GM23338 (cell line): ENCODE results near the gene RASA3. TPM values are rescaled to one million over a fixed set of nuclear protein-coding genes. Genes with fewer than 3 reads are reported as not detected.

Experiments used
- ATAC-seq: fragments of 200-7000 bp; cut with Tn5 transposase; 3 replicates; pipeline ENCODE4 v1.9.1; 2020
- DNase-seq: peaks from one replicate; pipeline ENCODE4 v3.0.0-alpha.2; 2015; ENCODE audit warnings: low spot score
- H2AFZ ChIP-seq: fragments of 200-600 bp; sonication (generic); 2 replicates; pipeline ENCODE4 v1.8.0; 2016; ENCODE audit warnings: antibody characterized with exemption, mild to moderate bottlenecking, moderate library complexity
- H3F3A ChIP-seq: fragments of 200-600 bp; sonication (generic); replicated peaks from 2 replicates; pipeline ENCODE4 v1.8.0; 2017; ENCODE audit warnings: antibody characterized with exemption, mixed run types, low read depth
- H3K27ac ChIP-seq: fragments of 200-600 bp; sonication (generic); 2 replicates; pipeline ENCODE4 v1.6.1; 2016; ENCODE audit warnings: low read depth
- H3K27me3 ChIP-seq: fragments of 200-600 bp; sonication (generic); 2 replicates; pipeline ENCODE4 v1.8.0; 2016; ENCODE audit warnings: mild to moderate bottlenecking, mixed run types, moderate library complexity; ENCODE audit not compliant: insufficient read depth
- H3K36me3 ChIP-seq: fragments of 200-600 bp; sonication (generic); 2 replicates; pipeline ENCODE4 v1.8.0; 2016; ENCODE audit warnings: mild to moderate bottlenecking; ENCODE audit not compliant: insufficient read depth
- H3K4me1 ChIP-seq: fragments of 200-600 bp; sonication (generic); 2 replicates; pipeline ENCODE4 v1.8.0; 2016; ENCODE audit warnings: mild to moderate bottlenecking, moderate library complexity; ENCODE audit not compliant: insufficient read depth
- H3K4me2 ChIP-seq: fragments of 200-600 bp; sonication (generic); 2 replicates; pipeline ENCODE4 v1.7.1; 2017; ENCODE audit warnings: mixed run types
- H3K4me3 ChIP-seq: fragments of 200-600 bp; sonication (generic); 2 replicates; pipeline ENCODE4 v1.6.1; 2016; ENCODE audit warnings: mixed run types
- H3K79me2 ChIP-seq: fragments of 200-600 bp; sonication (generic); replicated peaks from 2 replicates; pipeline ENCODE4 v1.8.0; 2017; ENCODE audit warnings: mild to moderate bottlenecking; ENCODE audit not compliant: insufficient read depth
- H3K9me2 ChIP-seq: fragments of 200-600 bp; sonication (generic); 2 replicates; pipeline ENCODE4 v1.8.0; 2017; ENCODE audit not compliant: insufficient read depth
- H4K20me1 ChIP-seq: fragments of 200-600 bp; sonication (generic); replicated peaks from 2 replicates; pipeline ENCODE4 v1.8.0; 2017; ENCODE audit warnings: mild to moderate bottlenecking; ENCODE audit not compliant: insufficient read depth
- H3K27ac Mint-ChIP-seq: 2 replicates; pipeline ENCODE4 v1.8.0; 2020; ENCODE audit warnings: inconsistent platforms, mild to moderate bottlenecking, moderate library complexity, mixed read lengths
- H3K27me3 Mint-ChIP-seq: 3 replicates; pipeline ENCODE4 v1.8.0; 2022; ENCODE audit warnings: low read depth, mild to moderate bottlenecking, moderate library complexity, mixed read lengths, inconsistent platforms; ENCODE audit not compliant: insufficient read depth, poor library complexity
- H3K36me3 Mint-ChIP-seq: 3 replicates; pipeline ENCODE4 v1.8.0; 2021; ENCODE audit warnings: low read depth, mild to moderate bottlenecking, inconsistent platforms, moderate library complexity, mixed read lengths
- H3K4me1 Mint-ChIP-seq: 3 replicates; pipeline ENCODE4 v1.8.0; 2020; ENCODE audit warnings: mild to moderate bottlenecking, inconsistent platforms, mixed read lengths
- H3K4me3 Mint-ChIP-seq: 3 replicates; pipeline ENCODE4 v1.8.0; 2021; ENCODE audit warnings: moderate library complexity, mild to moderate bottlenecking, inconsistent platforms, mixed read lengths
- H3K9me3 Mint-ChIP-seq: 3 replicates; pipeline ENCODE4 v1.8.0; 2020; ENCODE audit warnings: moderate library complexity, mild to moderate bottlenecking, inconsistent platforms, mixed read lengths
- CREB1 ChIP-seq: fragments of 250-450 bp; sonication (Bioruptor Pico); IDR thresholded peaks from 2 replicates; pipeline ENCODE4 v1.5.0; 2020; ENCODE audit warnings: low read depth, mild to moderate bottlenecking, moderate library complexity
- CTCF ChIP-seq, 2 experiments: fragments of 200-600 bp in 1 of 2; sonication (generic) in 1 of 2; conservative IDR thresholded peaks; 2 replicates each; pipeline versions ENCODE4 v1.5.1 to v1.6.1; 2016 to 2017; ENCODE audit warnings: antibody characterized with exemption in 2 of 2, low read depth in 2 of 2, mild to moderate bottlenecking in 2 of 2, moderate library complexity in 1 of 2
- ETS1 ChIP-seq: IDR thresholded peaks from 2 replicates; pipeline ENCODE4 v1.6.1; 2016; ENCODE audit warnings: antibody characterized with exemption
- EZH2 ChIP-seq: fragments of 200-600 bp; sonication (generic); IDR thresholded peaks from one replicate; pipeline ENCODE4 v1.8.0; 2017; ENCODE audit warnings: antibody characterized with exemption, mild to moderate bottlenecking, low read depth; ENCODE audit not compliant: unreplicated experiment
- EZH2phosphoT487 ChIP-seq: fragments of 200-600 bp; sonication (generic); IDR thresholded peaks from one replicate; pipeline ENCODE4 v1.8.1; 2018; ENCODE audit warnings: antibody characterized with exemption; ENCODE audit not compliant: unreplicated experiment
- JUNB ChIP-seq: IDR thresholded peaks from one replicate; pipeline ENCODE4 v1.6.1; 2016; ENCODE audit warnings: antibody characterized with exemption; ENCODE audit not compliant: unreplicated experiment
- NANOG ChIP-seq: IDR thresholded peaks from 2 replicates; pipeline ENCODE4 v1.6.1; 2016; ENCODE audit warnings: antibody characterized with exemption, borderline replicate concordance
- POLR2AphosphoS5 ChIP-seq: IDR thresholded peaks from 2 replicates; pipeline ENCODE4 v1.6.1; 2016; ENCODE audit warnings: antibody characterized with exemption, low read depth
- REST ChIP-seq: IDR thresholded peaks from one replicate; pipeline ENCODE4 v1.6.1; 2018; ENCODE audit warnings: antibody characterized with exemption; ENCODE audit not compliant: unreplicated experiment
- STAT1 ChIP-seq: IDR thresholded peaks from one replicate; pipeline ENCODE4 v1.6.1; 2016; ENCODE audit warnings: antibody characterized with exemption; ENCODE audit not compliant: unreplicated experiment
- ZNF114 ChIP-seq: fragments of 250-450 bp; sonication (Bioruptor Pico); IDR thresholded peaks from 2 replicates; pipeline ENCODE4 v1.5.0; 2020; ENCODE audit warnings: mild to moderate bottlenecking, moderate library complexity
- ZNF331 ChIP-seq: fragments of 250-450 bp; sonication (Bioruptor Pico); IDR thresholded peaks from 2 replicates; pipeline ENCODE4 v1.5.0; 2020; ENCODE audit warnings: low read depth, mild to moderate bottlenecking, moderate library complexity
- ZNF462 ChIP-seq: fragments of 250-450 bp; sonication (Bioruptor Pico); IDR thresholded peaks from 2 replicates; pipeline ENCODE4 v1.5.0; 2020; ENCODE audit warnings: mild to moderate bottlenecking, moderate library complexity
- polyA plus RNA-seq: library from polyadenylated mRNA; unstranded; fragments of >200 nt; fragmentation: Nextera tagmentation; extraction: Ambion mirVana; gene quantifications from 2 replicates; pipeline ENCODE4 v1.2.1, GENCODE V29; 2016
- total RNA-seq: library from RNA; depleted of rRNA; stranded (reverse); fragments of >200 nt; shearing (Covaris generic); gene quantifications from 2 replicates; pipeline ENCODE4 v1.2.3, GENCODE V29; 2014

Gene RASA3
- total and polyA plus RNA-seq, 2 experiments from 2014 or later = 11.2 to 20.7 TPM

- no peak for ATAC-seq
- no peak overlapping the region for H3K4me3 Mint-ChIP-seq
Observed at GRCh38 chr13:113950451-113951245, 181.8 kb downstream of the RASA3 start.

More at GRCh38 chr13:113950451-113951245, 181.8 kb downstream of the RASA3 start:
- Histone ChIP-seq H3K9me2 (no peaks in the 10 kb centered on the region), H2AFZ (no peak overlapping the region), H3K4me3 (no peak overlapping the region), H3K27ac (no peak overlapping the region), H3K36me3 (no peaks in the 10 kb centered on the region), H3K79me2 (no peaks in the 10 kb centered on the region), H3K27me3 (no peaks in the 10 kb centered on the region), H3K4me1 (no peaks in the 10 kb centered on the region), H3F3A (no peaks in the 10 kb centered on the region), H4K20me1 (no peaks in the 10 kb centered on the region), H3K4me2 (no peak overlapping the region)
- H3K27ac Mint-ChIP-seq = no peak overlapping the region
- H3K36me3 Mint-ChIP-seq = peaks cover 11% of the 10 kb centered on the region
- TF ChIP-seq JUNB = no peak
- no peak for TF ChIP-seq ZNF331 (CRISPR knock-in tag)
- TF ChIP-seq NANOG = no peak
- no peak for TF ChIP-seq EZH2phosphoT487
- no peak for TF ChIP-seq ZNF114 (CRISPR knock-in tag)
- TF ChIP-seq STAT1 = no peak
- TF ChIP-seq POLR2AphosphoS5 = no peak
- no peak for TF ChIP-seq ZNF462 (CRISPR knock-in tag)
- TF ChIP-seq EZH2 = no peak
- no peak for TF ChIP-seq REST
- no peak for TF ChIP-seq ETS1
- no peak for TF ChIP-seq CREB1 (CRISPR knock-in tag)
- no peak for TF ChIP-seq CTCF (conservative IDR thresholded peaks at IDR 0.05; ENCODE audit: low read depth in 2 of 2)
- no peak for DNase-seq
- H3K27me3 Mint-ChIP-seq = peaks cover 17% of the 10 kb centered on the region
- peaks cover 15% of the 10 kb centered on the region for H3K9me3 Mint-ChIP-seq
- no peaks in the 10 kb centered on the region; the same call in 2 of the 3 replicates for H3K4me1 Mint-ChIP-seq
